HepG2 (cell line): ENCODE results near the gene CALY. TPM values are rescaled to one million over a fixed set of nuclear protein-coding genes. Genes with fewer than 3 reads are reported as not detected.
A peak's percentile ranks its signal among the peaks of the same experiment; 100 is the strongest.

ENCODE experiments used
- HCFC1 ChIP-seq: fragments of 150-350 bp; IDR thresholded peaks from 2 replicates; pipeline ENCODE4 v1.6.1; 2014; ENCODE audit warnings: low read depth, low read length
- HMG20B ChIP-seq: conservative IDR thresholded peaks from 2 replicates; pipeline ENCODE4 v1.6.1; 2016; ENCODE audit warnings: missing genetic modification reagents, missing compliant biosample characterization
- NR2C2 ChIP-seq: sonication (generic); formaldehyde crosslinking; IDR thresholded peaks from 2 replicates; pipeline ENCODE4 v1.4.0; 2020; ENCODE audit warnings: missing genetic modification reagents, mild to moderate bottlenecking, moderate library complexity, borderline replicate concordance
- NR2F2 ChIP-seq: IDR thresholded peaks from 2 replicates; pipeline ENCODE4 v1.6.1; 2012; ENCODE audit warnings: low read depth, inconsistent platforms, borderline replicate concordance
- RCOR2 ChIP-seq: IDR thresholded peaks from 2 replicates; pipeline ENCODE4 v1.6.1; 2016; ENCODE audit warnings: missing biosample characterization, missing genetic modification reagents
- REXO4 ChIP-seq: sonication (generic); formaldehyde crosslinking; IDR thresholded peaks from 2 replicates; pipeline ENCODE4 v1.8.0; 2022; ENCODE audit warnings: missing genetic modification reagents, mild to moderate bottlenecking, borderline replicate concordance
- SALL2 ChIP-seq: sonication (generic); formaldehyde crosslinking; IDR thresholded peaks from 2 replicates; pipeline ENCODE4 v1.8.1; 2023; ENCODE audit warnings: mild to moderate bottlenecking, missing genetic modification reagents, inconsistent platforms
- YEATS4 ChIP-seq: sonication (generic); formaldehyde crosslinking; IDR thresholded peaks from 2 replicates; pipeline ENCODE4 v1.4.0; 2020; ENCODE audit warnings: missing genetic modification reagents, borderline replicate concordance
- ZFP82 ChIP-seq: sonication (generic); formaldehyde crosslinking; IDR thresholded peaks from 2 replicates; pipeline ENCODE4 v1.5.1; 2020; ENCODE audit warnings: mild to moderate bottlenecking, missing genetic modification reagents, borderline replicate concordance
- ZNF441 ChIP-seq: sonication (generic); formaldehyde crosslinking; IDR thresholded peaks from 2 replicates; pipeline ENCODE4 v1.7.0; 2021; ENCODE audit warnings: missing genetic modification reagents, borderline replicate concordance
- ZNF547 ChIP-seq: sonication (generic); formaldehyde crosslinking; IDR thresholded peaks from 2 replicates; pipeline ENCODE4 v1.5.1; 2020; ENCODE audit warnings: mild to moderate bottlenecking, missing genetic modification reagents
- ZNF569 ChIP-seq: sonication (generic); formaldehyde crosslinking; IDR thresholded peaks from 2 replicates; pipeline ENCODE4 v1.5.0; 2020; ENCODE audit warnings: mild to moderate bottlenecking, missing genetic modification reagents, moderate library complexity, borderline replicate concordance
- ZNF619 ChIP-seq: sonication (generic); formaldehyde crosslinking; IDR thresholded peaks from 2 replicates; pipeline ENCODE4 v1.4.0; 2020; ENCODE audit warnings: mild to moderate bottlenecking, missing genetic modification reagents
- ZNF749 ChIP-seq: sonication (generic); formaldehyde crosslinking; IDR thresholded peaks from 2 replicates; pipeline ENCODE4 v1.8.0; 2022; ENCODE audit warnings: mild to moderate bottlenecking, missing genetic modification reagents, moderate library complexity, borderline replicate concordance
- ZSCAN30 ChIP-seq: sonication (generic); formaldehyde crosslinking; IDR thresholded peaks from 2 replicates; pipeline ENCODE4 v1.5.0; 2020; ENCODE audit warnings: mild to moderate bottlenecking, missing genetic modification reagents
- polyA plus RNA-seq, 8 experiments: library from polyadenylated mRNA; depleted of rRNA in 3 of 8; stranded (reverse) in 7 of 8; unstranded in 1 of 8; fragments of >200 nt; fragmentation: Illumina TruSeq in 4 of 8; extraction: Trizol in 4 of 8; gene quantifications; 2 replicates each; pipeline versions ENCODE4 v1.2.1 to v1.2.3, GENCODE V29; 2011 to 2016; ENCODE audit warnings: low read depth in 4 of 8, missing spikeins in 1 of 8, mixed read lengths in 1 of 8; ENCODE audit not compliant: insufficient read depth in 1 of 8
- total RNA-seq, 5 experiments: library from RNA; depleted of rRNA; stranded (reverse); fragments of >200 nt; fragmentation: Illumina TruSeq; extraction: Trizol; gene quantifications; 2 replicates each; pipeline ENCODE4 v1.2.3, GENCODE V29; 2016; ENCODE audit warnings: low read depth in 1 of 5
- TF ChIP-seq, protein P1 (sequence below): sonication (generic); formaldehyde crosslinking; conservative IDR thresholded peaks from 2 replicates; pipeline ENCODE4 v1.4.0; 2020; ENCODE audit warnings: missing genetic modification reagents
- TF ChIP-seq, protein P2 (sequence below): sonication (generic); formaldehyde crosslinking; conservative IDR thresholded peaks from 2 replicates; pipeline ENCODE4 v1.4.0; 2020; ENCODE audit warnings: missing genetic modification reagents
- TF ChIP-seq, protein P3 (sequence below): sonication (generic); formaldehyde crosslinking; IDR thresholded peaks from 2 replicates; pipeline ENCODE4 v1.4.0; 2020; ENCODE audit warnings: missing genetic modification reagents, mild to moderate bottlenecking, borderline replicate concordance
- TF ChIP-seq, protein P4 (sequence below): sonication (generic); formaldehyde crosslinking; IDR thresholded peaks from 2 replicates; pipeline ENCODE4 v1.8.1; 2022; ENCODE audit warnings: low read depth, mild to moderate bottlenecking, missing genetic modification reagents

Gene CALY
- total and polyA plus RNA-seq, 2 of the 13 experiments (the other 11 are each of a cell fraction or from before 2014, with no cell fraction given), result 0.08 TPM; not detected in 1

DNA sequence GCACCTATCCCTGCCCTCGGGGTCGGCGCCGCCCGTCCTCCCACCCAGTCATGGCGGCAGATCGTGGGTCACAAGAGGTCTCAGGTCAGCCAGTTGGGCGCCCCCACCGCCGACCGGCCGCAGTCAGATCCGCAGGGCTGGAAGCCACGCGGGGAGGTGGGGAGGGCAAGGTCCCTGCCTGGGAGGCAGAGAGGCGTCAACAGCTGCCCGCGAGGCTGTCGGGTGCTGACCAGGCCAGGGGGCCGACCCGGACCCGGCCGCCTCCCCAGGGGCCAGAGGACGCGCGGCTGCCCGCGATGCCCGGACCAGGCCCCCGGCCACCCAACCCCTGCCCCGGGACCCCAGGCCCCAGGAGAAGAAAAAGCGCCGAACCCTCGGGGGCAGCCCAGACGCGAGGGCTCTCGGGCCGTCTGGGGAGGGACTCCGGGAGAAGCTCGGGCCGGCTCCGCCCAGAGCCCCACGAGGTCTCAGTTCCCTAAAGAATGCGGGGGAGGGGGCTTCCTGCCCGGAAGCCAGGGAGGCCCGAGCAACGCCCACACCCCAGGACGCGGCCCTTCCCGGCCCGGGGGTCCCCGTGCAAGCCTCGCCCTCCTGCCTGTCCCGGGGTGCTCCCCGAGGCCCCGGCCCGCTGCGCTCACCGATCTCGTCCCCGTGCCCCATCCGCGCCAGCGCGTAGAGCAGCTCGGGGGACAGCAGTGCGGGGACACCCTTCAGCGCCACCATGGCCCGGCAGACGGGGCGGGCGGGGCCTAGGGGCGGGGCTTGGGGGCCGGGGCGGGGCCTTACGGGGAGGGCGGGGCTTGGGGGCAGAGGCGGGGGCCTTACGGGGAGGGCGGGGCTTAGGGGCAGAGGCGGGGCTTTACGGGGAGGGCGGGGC lies 20.8 kb upstream of the CALY start, which contains the start of gene FUOM (continued):
- TF ChIP-seq ZFP82 (CRISPR knock-in tag) (no peak; the same call in 1 of the 2 replicates), HMG20B (CRISPR knock-in tag) (no peak), ZSCAN30 (no peak), ZNF749 (CRISPR knock-in tag) (0 out of 2 replicates have a peak, but pooled peaks have one; percentile 10), HCFC1 (no peak), YEATS4 (CRISPR knock-in tag) (peak; percentile 69), ZNF569 (no peak), ZNF441 (CRISPR knock-in tag) (peak; percentile 63; the same call in 1 of the 2 replicates), RCOR2 (CRISPR knock-in tag) (no peak), ZNF619 (CRISPR knock-in tag) (no peak), REXO4 (CRISPR knock-in tag) (no peak), ZNF547 (0 out of 2 replicates have a peak, but pooled peaks have one; percentile 55), SALL2 (CRISPR knock-in tag) (no peak), NR2C2 (CRISPR knock-in tag) (no peak), NR2F2 (peak; percentile 9; the same call in 1 of the 2 replicates)
- TF ChIP-seq, protein P1, sequence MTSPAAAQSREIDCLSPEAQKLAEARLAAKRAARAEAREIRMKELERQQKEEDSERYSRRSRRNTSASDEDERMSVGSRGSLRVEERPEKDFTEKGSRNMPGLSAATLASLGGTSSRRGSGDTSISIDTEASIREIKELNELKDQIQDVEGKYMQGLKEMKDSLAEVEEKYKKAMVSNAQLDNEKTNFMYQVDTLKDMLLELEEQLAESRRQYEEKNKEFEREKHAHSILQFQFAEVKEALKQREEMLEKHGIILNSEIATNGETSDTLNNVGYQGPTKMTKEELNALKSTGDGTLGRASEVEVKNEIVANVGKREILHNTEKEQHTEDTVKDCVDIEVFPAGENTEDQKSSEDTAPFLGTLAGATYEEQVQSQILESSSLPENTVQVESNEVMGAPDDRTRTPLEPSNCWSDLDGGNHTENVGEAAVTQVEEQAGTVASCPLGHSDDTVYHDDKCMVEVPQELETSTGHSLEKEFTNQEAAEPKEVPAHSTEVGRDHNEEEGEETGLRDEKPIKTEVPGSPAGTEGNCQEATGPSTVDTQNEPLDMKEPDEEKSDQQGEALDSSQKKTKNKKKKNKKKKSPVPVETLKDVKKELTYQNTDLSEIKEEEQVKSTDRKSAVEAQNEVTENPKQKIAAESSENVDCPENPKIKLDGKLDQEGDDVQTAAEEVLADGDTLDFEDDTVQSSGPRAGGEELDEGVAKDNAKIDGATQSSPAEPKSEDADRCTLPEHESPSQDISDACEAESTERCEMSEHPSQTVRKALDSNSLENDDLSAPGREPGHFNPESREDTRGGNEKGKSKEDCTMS (CRISPR knock-in tag), result no peak
- TF ChIP-seq, protein P2, sequence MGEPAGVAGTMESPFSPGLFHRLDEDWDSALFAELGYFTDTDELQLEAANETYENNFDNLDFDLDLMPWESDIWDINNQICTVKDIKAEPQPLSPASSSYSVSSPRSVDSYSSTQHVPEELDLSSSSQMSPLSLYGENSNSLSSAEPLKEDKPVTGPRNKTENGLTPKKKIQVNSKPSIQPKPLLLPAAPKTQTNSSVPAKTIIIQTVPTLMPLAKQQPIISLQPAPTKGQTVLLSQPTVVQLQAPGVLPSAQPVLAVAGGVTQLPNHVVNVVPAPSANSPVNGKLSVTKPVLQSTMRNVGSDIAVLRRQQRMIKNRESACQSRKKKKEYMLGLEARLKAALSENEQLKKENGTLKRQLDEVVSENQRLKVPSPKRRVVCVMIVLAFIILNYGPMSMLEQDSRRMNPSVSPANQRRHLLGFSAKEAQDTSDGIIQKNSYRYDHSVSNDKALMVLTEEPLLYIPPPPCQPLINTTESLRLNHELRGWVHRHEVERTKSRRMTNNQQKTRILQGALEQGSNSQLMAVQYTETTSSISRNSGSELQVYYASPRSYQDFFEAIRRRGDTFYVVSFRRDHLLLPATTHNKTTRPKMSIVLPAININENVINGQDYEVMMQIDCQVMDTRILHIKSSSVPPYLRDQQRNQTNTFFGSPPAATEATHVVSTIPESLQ (CRISPR knock-in tag), result no peak
- TF ChIP-seq, protein P3, sequence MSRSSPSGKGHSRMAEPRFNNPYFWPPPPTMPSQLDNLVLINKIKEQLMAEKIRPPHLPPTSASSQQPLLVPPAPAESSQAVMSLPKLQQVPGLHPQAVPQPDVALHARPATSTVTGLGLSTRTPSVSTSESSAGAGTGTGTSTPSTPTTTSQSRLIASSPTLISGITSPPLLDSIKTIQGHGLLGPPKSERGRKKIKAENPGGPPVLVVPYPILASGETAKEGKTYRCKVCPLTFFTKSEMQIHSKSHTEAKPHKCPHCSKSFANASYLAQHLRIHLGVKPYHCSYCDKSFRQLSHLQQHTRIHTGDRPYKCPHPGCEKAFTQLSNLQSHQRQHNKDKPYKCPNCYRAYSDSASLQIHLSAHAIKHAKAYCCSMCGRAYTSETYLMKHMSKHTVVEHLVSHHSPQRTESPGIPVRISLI, result no peak
- TF ChIP-seq, protein P4, sequence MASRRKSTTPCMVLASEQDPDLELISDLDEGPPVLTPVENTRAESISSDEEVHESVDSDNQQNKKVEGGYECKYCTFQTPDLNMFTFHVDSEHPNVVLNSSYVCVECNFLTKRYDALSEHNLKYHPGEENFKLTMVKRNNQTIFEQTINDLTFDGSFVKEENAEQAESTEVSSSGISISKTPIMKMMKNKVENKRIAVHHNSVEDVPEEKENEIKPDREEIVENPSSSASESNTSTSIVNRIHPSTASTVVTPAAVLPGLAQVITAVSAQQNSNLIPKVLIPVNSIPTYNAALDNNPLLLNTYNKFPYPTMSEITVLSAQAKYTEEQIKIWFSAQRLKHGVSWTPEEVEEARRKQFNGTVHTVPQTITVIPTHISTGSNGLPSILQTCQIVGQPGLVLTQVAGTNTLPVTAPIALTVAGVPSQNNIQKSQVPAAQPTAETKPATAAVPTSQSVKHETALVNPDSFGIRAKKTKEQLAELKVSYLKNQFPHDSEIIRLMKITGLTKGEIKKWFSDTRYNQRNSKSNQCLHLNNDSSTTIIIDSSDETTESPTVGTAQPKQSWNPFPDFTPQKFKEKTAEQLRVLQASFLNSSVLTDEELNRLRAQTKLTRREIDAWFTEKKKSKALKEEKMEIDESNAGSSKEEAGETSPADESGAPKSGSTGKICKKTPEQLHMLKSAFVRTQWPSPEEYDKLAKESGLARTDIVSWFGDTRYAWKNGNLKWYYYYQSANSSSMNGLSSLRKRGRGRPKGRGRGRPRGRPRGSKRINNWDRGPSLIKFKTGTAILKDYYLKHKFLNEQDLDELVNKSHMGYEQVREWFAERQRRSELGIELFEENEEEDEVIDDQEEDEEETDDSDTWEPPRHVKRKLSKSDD (CRISPR knock-in tag), result peak; percentile 17; the same call in 1 of the 2 replicates
